GM21515 (cell line): ENCODE data around the gene NFASC.

Experiments used
- ATAC-seq: cut with Tn5 transposase; IDR thresholded peaks from one replicate; pipeline ENCODE4 v1.9.1; 2021; ENCODE audit not compliant: unreplicated experiment

Gene NFASC

GRCh38 chr1:204870160-204870912 is at the start of gene NFASC:
TSS of gene NFASC (plus strand) at chr1:204870862. CDS start at chr1:204944316, 73,454 bp downstream.
- ATAC-seq, result no peak

GRCh38 chr1:204821476-204821875 is 49.2 kb upstream of the NFASC start:
- ATAC-seq, result no peak

- no peak for ATAC-seq
These were observed 48.7 kb upstream of the NFASC start for GRCh38 chr1:204821924-204822323.

- ATAC-seq, result no peak
These were observed 43.7 kb upstream of the NFASC start for GRCh38 chr1:204826970-204827369.

- no peak for ATAC-seq
These were observed 42.3 kb upstream of the NFASC start for GRCh38 chr1:204828352-204828850.

- no peak for ATAC-seq
These were observed 41.4 kb upstream of the NFASC start for GRCh38 chr1:204829133-204829825.

GRCh38 chr1:204830747-204831146 is 39.9 kb upstream of the NFASC start:
- ATAC-seq, result no peak

GRCh38 chr1:204831186-204831585 is 39.5 kb upstream of the NFASC start:
- no peak for ATAC-seq

GRCh38 chr1:204834336-204834735 is 36.3 kb upstream of the NFASC start:
- no peak for ATAC-seq

- no peak for ATAC-seq
These were observed 35.9 kb upstream of the NFASC start for GRCh38 chr1:204834752-204835151.

- ATAC-seq, result no peak
These were observed 34.9 kb upstream of the NFASC start for GRCh38 chr1:204835737-204836136.

- no peak for ATAC-seq
These were observed 33.8 kb upstream of the NFASC start for GRCh38 chr1:204836856-204837255.

GRCh38 chr1:204837440-204838084 is 33.1 kb upstream of the NFASC start:
- ATAC-seq, result no peak

- ATAC-seq, result no peak
These were observed 29.3 kb upstream of the NFASC start for GRCh38 chr1:204841316-204841715.

- no peak for ATAC-seq
These were observed 28.9 kb upstream of the NFASC start for GRCh38 chr1:204841798-204842197.

GRCh38 chr1:204842369-204842768 is 28.3 kb upstream of the NFASC start:
- no peak for ATAC-seq

- no peak for ATAC-seq
These were observed 27.8 kb upstream of the NFASC start for GRCh38 chr1:204842892-204843291.

- ATAC-seq, result no peak
These were observed 24.1 kb upstream of the NFASC start for GRCh38 chr1:204846546-204846945.

GRCh38 chr1:204848579-204848978 is 22.1 kb upstream of the NFASC start:
- no peak for ATAC-seq

- ATAC-seq, result no peak
These were observed 17.8 kb upstream of the NFASC start for GRCh38 chr1:204852854-204853253.

- no peak for ATAC-seq
These were observed 17.2 kb upstream of the NFASC start for GRCh38 chr1:204853436-204853835.

- ATAC-seq, result no peak
These were observed 16.4 kb upstream of the NFASC start for GRCh38 chr1:204854286-204854685.
